ENCODE data around the gene PIGL.
"Not testable (repeated sequence)": the region's sequence is repeated elsewhere in the genome, so short reads cannot be mapped to it uniquely, and the experiment has no call there.

Gene PIGL

GRCh38 chr17:16222406-16222805, 5.4 kb downstream of the PIGL start:
- no peak for DNase-seq

GRCh38 chr17:16229912-16230561, 13.0 kb downstream of the PIGL start:
- not testable (repeated sequence) for DNase-seq

- no peak for DNase-seq
Observed at GRCh38 chr17:16232391-16232790, 15.4 kb downstream of the PIGL start.

GRCh38 chr17:16239931-16240330, 22.9 kb downstream of the PIGL start:
- DNase-seq, result no peak

- no peak for DNase-seq
Observed at GRCh38 chr17:16241906-16242399, 24.9 kb downstream of the PIGL start.

GRCh38 chr17:16243385-16243784, 26.4 kb downstream of the PIGL start:
- no peak for DNase-seq

- no peak for DNase-seq
Observed at GRCh38 chr17:16243801-16244567, 27.0 kb downstream of the PIGL start.

GRCh38 chr17:16247586-16247984, 30.6 kb downstream of the PIGL start:
- DNase-seq, result no peak

- no peak for DNase-seq
Observed at GRCh38 chr17:16250635-16251034, 33.6 kb downstream of the PIGL start.

GRCh38 chr17:16251043-16251442, 34.0 kb downstream of the PIGL start:
- DNase-seq, result no peak

- no peak for DNase-seq
Observed at GRCh38 chr17:16251556-16251955, 34.5 kb downstream of the PIGL start.

GRCh38 chr17:16254773-16255400, 37.9 kb downstream of the PIGL start:
- no peak for DNase-seq

GRCh38 chr17:16255481-16255921, 38.5 kb downstream of the PIGL start:
- no peak for DNase-seq

- DNase-seq, result no peak
Observed at GRCh38 chr17:16258901-16259300, 41.9 kb downstream of the PIGL start.

GRCh38 chr17:16259926-16260325, 42.9 kb downstream of the PIGL start:
- DNase-seq, result no peak

GRCh38 chr17:16261049-16261448, 44.0 kb downstream of the PIGL start:
- no peak for DNase-seq

GRCh38 chr17:16262201-16262600, 45.2 kb downstream of the PIGL start:
- no peak for DNase-seq

- no peak for DNase-seq
Observed at GRCh38 chr17:16267174-16267573, 50.2 kb downstream of the PIGL start.

GRCh38 chr17:16269658-16270057, 52.6 kb downstream of the PIGL start:
- DNase-seq, result no peak

- no peak for DNase-seq
Observed at GRCh38 chr17:16272111-16272840, 55.3 kb downstream of the PIGL start.

GRCh38 chr17:16273499-16273898, 56.5 kb downstream of the PIGL start:
- DNase-seq, result no peak

- no peak for DNase-seq
Observed at GRCh38 chr17:16273929-16274339, 56.9 kb downstream of the PIGL start.

GRCh38 chr17:16275024-16275423, 58.0 kb downstream of the PIGL start:
- no peak for DNase-seq

Measured in NK-92 treated with Interleukin-12 subunit alpha and Interleukin-12 subunit beta, amount 100 ng/mL, for 24 hours (cell line).